ENCODE results near the gene TPM1. TPM values are rescaled to one million over a fixed set of nuclear protein-coding genes. Genes with fewer than 3 reads are reported as not detected.

Gene TPM1
- total RNA-seq, 1 donor from 2014 or later = 106 TPM

DNA sequence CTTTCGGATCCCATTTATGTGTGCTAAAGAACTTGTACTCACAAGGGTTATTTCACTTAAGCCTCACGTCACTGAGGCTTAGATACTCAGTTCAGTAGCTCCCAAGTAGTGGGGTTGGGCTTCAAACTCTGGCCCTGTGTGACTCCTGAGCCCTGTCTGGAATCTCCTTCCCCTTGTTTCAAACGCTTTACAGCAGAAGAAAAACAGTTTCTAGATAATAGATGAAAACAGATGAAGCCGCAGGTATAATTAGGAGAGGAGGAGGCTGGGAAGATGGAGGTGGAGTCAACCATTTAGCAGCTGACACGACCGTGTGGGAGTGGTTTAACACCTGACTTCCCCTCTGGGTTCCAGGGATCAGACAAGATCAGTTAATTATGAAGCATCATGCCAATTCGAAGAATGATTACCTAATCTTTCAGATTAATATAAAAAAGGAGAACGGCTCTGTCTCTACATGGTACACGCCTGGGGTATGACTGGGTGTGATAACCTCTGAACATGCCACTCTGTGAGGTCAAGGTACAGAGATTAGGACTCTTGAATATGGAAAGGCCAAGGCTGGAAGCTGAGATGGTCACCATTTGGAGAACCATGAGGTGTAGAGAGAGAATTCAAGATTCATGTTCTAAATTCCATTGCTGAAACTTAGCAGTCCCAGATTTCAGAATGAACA, 31.1 kb downstream of the TPM1 start:
- DNase-seq (ENCODE audit: low spot score) = no peak
- Mint-ChIP-seq H3K27me3 (ENCODE audit: unreplicated experiment) (no peaks in the 10 kb centered on the region), H3K36me3 (ENCODE audit: low read depth, unreplicated experiment) (peaks cover 17% of the 10 kb centered on the region), H3K4me1 (ENCODE audit: unreplicated experiment) (no peaks in the 10 kb centered on the region), H3K27ac (ENCODE audit: unreplicated experiment) (no peak overlapping the region), H3K9me3 (ENCODE audit: unreplicated experiment) (no peaks in the 10 kb centered on the region), H3K4me3 (ENCODE audit: unreplicated experiment) (no peak overlapping the region)
- TF ChIP-seq, protein P1, sequence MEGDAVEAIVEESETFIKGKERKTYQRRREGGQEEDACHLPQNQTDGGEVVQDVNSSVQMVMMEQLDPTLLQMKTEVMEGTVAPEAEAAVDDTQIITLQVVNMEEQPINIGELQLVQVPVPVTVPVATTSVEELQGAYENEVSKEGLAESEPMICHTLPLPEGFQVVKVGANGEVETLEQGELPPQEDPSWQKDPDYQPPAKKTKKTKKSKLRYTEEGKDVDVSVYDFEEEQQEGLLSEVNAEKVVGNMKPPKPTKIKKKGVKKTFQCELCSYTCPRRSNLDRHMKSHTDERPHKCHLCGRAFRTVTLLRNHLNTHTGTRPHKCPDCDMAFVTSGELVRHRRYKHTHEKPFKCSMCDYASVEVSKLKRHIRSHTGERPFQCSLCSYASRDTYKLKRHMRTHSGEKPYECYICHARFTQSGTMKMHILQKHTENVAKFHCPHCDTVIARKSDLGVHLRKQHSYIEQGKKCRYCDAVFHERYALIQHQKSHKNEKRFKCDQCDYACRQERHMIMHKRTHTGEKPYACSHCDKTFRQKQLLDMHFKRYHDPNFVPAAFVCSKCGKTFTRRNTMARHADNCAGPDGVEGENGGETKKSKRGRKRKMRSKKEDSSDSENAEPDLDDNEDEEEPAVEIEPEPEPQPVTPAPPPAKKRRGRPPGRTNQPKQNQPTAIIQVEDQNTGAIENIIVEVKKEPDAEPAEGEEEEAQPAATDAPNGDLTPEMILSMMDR (IDR thresholded peaks at IDR 0.05; ENCODE audit: unreplicated experiment) = no peak

DNA sequence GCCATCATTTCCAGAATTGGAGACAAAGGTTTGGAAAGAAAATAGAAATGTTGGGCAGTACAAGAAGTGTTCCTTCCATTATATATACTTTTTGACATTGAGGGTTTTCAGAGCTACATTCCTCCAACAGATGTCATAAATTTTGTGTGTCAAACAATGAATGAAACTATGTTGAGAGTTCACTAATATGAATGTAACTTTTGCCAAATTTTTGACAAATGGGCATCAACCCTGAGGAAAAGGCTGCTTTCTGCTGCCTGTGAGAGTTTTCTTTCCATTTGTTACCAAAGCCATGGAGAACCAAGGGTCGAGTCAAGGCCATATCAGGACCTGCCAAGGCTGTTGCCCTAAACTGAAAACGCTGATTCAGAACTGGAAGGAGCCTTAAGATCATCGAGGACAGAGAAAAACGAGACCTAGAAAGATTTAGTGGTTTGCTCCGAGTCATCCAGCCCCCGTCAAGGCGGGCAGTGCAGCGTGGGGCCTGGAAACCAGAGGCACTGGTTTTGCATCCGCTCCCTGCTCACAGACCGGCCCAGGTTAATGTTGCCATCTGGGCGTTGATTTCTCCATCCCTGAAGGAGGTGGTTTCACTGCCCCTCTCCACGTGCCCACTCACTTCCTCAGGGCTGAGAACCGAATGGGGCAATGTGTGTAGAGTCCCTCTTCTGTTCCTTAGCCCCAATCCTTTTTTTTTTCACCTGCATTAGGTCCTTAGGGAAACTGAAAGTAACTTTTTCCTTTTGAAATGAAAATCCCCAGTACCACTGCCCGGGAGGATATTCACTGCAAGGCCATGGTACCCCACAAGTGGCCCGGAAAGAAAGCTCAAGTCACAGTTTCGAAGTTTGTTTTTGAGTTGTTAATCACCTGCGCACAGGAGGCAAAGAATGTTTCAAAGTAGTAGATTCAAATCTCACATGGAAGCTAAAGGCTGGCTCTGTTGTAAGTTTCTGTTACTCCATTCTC, 32.8 kb downstream of the TPM1 start:
- no peaks in the 10 kb centered on the region for H3K4me1 Mint-ChIP-seq (ENCODE audit: unreplicated experiment)
- no peak for DNase-seq (ENCODE audit: low spot score)
- H3K36me3 Mint-ChIP-seq (ENCODE audit: low read depth, unreplicated experiment) = peaks cover 11% of the 10 kb centered on the region
- H3K4me3 Mint-ChIP-seq (ENCODE audit: unreplicated experiment) = no peak overlapping the region
- H3K27me3 Mint-ChIP-seq (ENCODE audit: unreplicated experiment) = no peaks in the 10 kb centered on the region
- H3K27ac Mint-ChIP-seq (ENCODE audit: unreplicated experiment) = no peak overlapping the region
- no peaks in the 10 kb centered on the region for H3K9me3 Mint-ChIP-seq (ENCODE audit: unreplicated experiment)
- TF ChIP-seq, protein P1 (IDR thresholded peaks at IDR 0.05; ENCODE audit: unreplicated experiment) = no peak

DNA sequence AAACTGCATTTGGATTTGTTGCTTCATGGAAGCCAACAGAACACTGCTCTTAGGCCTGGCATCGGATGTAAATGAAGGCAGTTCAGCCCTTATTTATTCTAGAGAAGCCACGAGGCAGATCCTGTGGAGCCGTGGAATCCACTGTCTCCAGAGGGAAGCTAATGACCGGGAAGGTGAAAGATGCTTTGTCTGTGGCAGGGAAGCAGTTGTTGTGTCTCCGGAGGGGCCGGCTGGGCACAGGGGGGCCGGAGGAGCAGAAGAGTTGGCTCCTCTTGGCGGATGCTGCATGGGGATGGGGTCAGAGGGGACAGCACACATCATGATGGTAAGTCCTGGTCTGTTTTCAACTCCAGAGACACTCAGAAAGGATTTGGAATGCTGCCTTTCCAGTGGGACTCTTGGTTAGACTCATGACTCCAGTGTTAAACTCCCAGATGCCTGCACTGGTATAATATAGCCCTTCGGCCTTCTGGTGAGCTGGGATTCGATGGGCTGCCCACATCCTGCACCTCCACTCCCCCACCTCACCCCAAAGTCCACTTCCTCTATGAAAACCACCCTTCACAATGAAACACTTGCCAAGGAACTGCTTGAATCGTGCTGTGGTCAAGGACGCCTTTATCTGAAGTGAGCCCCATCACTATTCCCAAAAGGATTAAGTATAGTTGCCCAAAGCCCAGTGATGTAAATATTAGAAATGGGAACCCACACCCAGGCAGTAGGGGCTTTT, 33.6 kb downstream of the TPM1 start:
- H3K9me3 Mint-ChIP-seq (ENCODE audit: unreplicated experiment) = no peaks in the 10 kb centered on the region
- no peak overlapping the region for H3K4me3 Mint-ChIP-seq (ENCODE audit: unreplicated experiment)
- no peaks in the 10 kb centered on the region for H3K27me3 Mint-ChIP-seq (ENCODE audit: unreplicated experiment)
- H3K4me1 Mint-ChIP-seq (ENCODE audit: unreplicated experiment) = no peaks in the 10 kb centered on the region
- H3K36me3 Mint-ChIP-seq (ENCODE audit: low read depth, unreplicated experiment) = peaks cover 5% of the 10 kb centered on the region
- TF ChIP-seq, protein P1 (IDR thresholded peaks at IDR 0.05; ENCODE audit: unreplicated experiment) = no peak
- H3K27ac Mint-ChIP-seq (ENCODE audit: unreplicated experiment) = no peak overlapping the region
- DNase-seq (ENCODE audit: low spot score) = no peak

DNA sequence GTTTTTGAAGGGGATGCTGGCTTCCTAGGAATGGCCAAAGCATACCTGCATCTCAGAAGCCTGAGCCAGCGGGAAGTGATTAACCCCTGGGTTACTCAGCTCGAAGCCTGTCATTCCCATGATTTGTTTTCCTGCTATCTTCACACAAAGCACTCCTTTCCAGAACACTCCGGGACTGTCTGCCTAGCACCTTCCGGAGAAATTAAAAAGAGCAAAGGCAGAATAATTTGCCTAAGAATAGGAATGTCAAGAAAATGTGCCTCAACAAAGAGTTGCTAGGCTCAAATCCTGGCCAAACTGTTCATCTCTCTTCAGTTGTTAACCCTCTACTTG, 34.1 kb downstream of the TPM1 start:
- Mint-ChIP-seq H3K36me3 (ENCODE audit: low read depth, unreplicated experiment) (peaks cover 2% of the 10 kb centered on the region), H3K4me3 (ENCODE audit: unreplicated experiment) (no peak overlapping the region), H3K4me1 (ENCODE audit: unreplicated experiment) (no peaks in the 10 kb centered on the region), H3K27ac (ENCODE audit: unreplicated experiment) (no peak overlapping the region), H3K27me3 (ENCODE audit: unreplicated experiment) (no peaks in the 10 kb centered on the region), H3K9me3 (ENCODE audit: unreplicated experiment) (no peaks in the 10 kb centered on the region)
- no peak for DNase-seq (ENCODE audit: low spot score)
- TF ChIP-seq, protein P1 (IDR thresholded peaks at IDR 0.05; ENCODE audit: unreplicated experiment) = no peak

All from endothelial cell (in vitro differentiated cells).